NCI-H1694 treated with DMSO at 0.1 percent for 48 hours (cell line): Measurements from ENCODE around the gene TVP23A.
"Not testable (repeated sequence)": the region's sequence is repeated elsewhere in the genome, so short reads cannot be mapped to it uniquely, and the experiment has no call there.

Source experiments
- DNase-seq: peaks from one replicate; lab custom pipeline; 2025; lab: John Stamatoyannopoulos, UW

Gene TVP23A

GRCh38 chr16:10791048-10791447, 27.5 kb downstream of the TVP23A start:
- DNase-seq, result no peak

- DNase-seq, result not testable (repeated sequence)
These were observed 30.0 kb downstream of the TVP23A start for GRCh38 chr16:10788630-10789029.

GRCh38 chr16:10787304-10787703, 31.3 kb downstream of the TVP23A start:
- DNase-seq, result no peak

DNA sequence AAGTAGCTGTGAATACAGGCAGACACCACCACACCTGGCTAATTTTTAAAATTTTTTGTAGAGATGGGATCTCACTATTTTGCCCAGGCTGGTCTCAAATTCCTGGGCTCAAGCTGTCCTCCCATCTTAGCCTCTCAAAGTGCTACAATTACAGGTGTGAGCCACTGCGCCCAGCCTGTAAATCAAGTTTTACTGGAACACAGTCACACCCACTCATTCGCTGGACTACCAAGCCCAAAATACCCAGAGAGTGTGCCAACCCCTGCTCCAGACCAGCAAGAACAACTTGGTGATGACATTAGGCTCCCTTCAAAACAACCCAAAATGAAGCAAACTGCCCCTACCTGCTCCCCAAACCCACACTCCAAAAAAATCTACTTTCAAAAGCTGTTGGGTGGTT, 36.0 kb downstream of the TVP23A start:
- no peak for DNase-seq

GRCh38 chr16:10780628-10781027, 38.0 kb downstream of the TVP23A start:
- no peak for DNase-seq

- not testable (repeated sequence) for DNase-seq
These were observed 38.7 kb downstream of the TVP23A start for GRCh38 chr16:10779908-10780307.

DNA sequence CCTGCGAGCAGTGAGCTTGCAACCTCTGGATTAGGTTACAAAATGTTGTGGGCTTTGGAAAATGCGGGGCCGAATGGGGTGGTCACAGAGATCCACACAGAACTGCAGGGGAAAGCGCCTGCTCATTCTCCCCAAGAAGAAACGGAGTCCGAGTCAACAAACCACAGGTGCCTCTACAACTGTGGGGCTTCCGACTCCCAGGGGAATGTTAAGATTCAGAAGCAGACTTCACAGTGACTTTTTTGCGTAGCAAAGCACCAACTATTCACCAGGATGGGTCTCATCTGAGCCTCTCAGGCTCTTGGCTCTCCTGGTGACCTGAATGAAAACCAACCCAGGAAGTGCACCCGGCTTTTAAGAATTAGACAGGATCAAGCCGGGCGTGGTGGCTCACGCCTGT, 41.2 kb downstream of the TVP23A start:
- no peak for DNase-seq

DNA sequence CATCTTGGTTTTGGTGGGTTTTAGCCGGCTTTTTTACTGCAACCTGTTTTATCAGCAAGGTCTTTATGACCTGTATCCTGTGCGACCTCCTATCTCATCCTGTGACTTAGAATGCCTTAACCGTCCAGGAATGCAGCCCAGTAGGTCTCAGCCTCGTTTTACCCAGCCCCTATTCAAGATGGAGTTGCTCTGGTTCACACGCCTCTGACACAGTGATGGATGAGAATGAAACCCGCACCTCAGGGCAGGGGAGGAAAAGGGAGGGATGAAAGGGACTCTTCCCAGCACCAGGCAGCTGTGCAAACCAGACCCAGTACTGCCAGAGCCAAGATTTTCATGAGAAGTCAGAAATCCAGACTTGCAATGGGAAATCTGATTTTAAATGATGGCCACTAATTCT, 41.7 kb downstream of the TVP23A start:
- DNase-seq, result not testable (repeated sequence)

DNA sequence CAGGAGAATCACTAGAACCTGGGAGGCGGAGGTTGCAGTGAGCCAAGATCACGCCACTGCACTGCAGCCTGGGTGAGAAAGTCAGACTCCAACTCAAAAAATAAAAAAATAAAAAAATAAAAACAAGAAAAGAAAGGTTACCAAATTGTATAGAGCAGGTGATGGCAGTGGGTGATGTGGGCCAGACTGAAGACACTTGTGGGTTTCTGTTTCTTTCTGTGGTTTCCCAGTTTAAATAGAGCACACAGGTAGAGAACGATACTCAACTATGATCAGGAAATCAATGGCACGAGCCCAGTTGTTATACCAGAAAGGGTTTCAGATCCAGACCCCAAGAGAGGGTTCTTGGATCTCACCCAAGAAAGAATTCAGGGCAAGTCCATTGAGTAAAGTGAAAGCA, 42.3 kb downstream of the TVP23A start:
- DNase-seq, result no peak

DNA sequence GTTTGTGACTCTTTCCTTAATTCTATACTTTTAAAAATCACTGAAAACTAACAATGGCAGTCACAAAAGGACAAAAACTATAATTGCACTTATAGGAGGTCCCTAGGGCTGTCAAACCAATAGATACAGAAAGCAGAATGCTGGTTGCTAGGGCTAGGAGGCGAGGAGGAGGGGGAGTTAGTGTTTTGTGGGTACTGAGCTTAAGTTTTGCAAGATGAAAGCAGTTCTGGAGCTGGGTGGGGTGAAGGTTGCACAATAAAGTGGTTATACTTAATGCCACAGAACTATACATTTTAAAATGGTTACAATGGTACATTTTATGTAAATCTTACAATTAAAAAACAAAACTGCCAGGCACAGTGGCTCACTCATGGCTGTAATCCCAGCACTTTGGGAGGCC, 47.7 kb downstream of the TVP23A start:
- no peak for DNase-seq

DNA sequence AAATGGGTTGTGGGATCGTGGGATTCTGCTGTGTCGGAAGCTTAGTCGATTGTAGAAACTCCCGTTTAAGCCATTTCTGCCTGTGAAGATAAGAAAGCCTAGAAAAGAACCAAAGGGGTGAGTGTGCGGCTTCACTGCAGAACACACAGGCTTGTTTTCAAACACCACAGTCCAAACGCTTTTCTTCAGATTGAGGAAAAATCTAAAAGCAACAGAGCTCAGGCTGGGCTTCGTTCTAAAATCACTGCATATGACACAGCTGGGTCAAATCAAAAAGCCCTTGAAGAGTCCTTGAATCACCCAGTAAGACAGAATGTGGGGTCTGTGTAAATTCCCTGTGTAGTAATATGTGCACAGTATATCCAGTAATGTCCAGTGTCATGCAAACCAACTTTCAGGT, 49.2 kb downstream of the TVP23A start:
- no peak for DNase-seq

DNA sequence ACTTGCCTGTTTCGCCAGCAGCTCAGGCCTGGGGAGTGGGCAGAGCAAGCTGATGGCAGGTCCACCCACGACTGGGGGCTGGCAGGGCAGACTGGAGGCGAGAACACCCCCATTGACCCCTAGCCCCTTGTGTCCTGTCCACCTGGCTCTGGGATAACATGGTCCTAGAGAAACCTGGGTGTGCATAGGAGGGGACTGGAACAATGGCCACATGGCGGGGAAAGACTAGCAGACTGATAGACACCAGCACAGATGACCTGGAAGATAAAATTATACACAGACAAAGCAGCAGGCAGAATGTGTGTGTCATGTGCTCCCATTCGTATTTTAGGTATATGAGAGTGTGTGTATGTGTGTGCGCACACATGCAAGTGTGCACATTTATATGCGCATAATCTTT, 51.5 kb downstream of the TVP23A start:
- no peak for DNase-seq

DNA sequence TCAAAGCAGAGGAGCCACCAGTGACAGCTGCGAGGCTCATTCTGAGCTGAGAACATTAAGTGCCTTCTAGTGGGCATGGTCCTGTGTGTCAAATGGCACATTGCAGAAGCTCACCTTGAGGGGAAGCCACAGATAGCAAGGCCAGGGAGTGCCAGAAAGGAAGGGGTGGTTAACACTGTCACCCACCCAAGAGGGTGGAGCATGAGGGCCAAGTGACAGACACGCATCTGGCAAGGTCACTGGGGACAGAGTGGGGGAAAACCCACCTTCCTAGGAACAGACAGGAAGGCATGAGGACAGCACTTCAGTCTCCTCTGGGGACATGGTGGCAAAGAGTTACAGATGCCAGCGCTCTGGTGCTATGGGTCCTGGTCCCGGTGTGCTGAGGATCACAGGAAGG, 52.8 kb downstream of the TVP23A start:
- no peak for DNase-seq

GRCh38 chr16:10763456-10763855, 55.1 kb downstream of the TVP23A start:
- DNase-seq, result no peak

DNA sequence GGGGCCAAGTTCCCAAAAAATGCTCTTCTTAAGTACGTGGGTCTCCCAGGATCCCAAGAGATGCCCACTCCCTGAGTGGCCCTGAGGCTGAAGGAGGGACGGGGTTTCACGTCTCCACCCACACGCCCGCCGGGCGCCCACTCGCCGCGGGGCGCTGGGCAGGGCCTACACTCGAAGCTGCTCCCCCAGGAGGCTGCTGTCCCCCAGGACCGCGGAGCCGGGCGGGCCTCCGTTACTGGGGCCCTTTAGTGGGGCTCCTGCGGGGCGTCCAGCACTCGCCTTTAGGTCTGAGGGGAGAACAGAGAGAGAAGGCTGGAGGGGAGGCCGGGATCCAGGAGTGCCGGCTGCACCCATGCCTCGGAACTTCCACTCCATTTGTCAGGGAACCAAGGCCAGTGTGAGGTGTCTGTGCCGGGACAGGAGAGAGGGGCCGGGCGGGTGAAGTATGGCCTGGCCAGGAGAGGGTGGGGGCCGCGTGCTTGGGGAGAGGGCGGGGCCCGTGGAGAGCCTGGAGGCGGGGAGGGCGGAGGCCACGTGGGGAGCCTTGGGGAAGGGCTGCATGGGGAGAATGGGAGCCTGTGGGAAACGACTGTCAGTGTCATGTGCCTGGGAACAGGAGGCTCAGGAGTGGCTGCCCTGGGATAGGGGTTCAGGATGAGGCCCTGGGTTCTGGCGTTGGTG, 56.1 kb downstream of the TVP23A start:
- DNase-seq, result no peak

GRCh38 chr16:10761373-10761772, 57.2 kb downstream of the TVP23A start:
- DNase-seq, result no peak

DNA sequence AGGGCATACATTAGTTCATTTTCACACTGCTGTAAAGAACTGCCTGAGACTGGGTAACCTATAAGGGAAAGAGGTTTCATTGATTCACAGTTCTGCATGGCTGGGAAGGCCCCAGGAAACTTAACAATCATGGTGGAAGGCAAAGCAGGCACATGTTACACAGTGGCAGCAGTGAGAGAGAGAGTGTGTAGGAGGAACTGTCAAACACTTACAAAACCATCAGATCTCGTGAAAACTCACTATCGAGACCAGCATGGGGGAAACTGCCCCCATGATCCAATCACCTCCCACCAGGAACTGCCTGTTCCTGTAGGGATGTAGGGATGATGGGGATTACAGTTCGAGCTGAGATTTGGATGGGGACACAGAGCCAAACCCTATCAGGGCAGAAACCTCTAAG, 57.7 kb downstream of the TVP23A start:
- no peak for DNase-seq

DNA sequence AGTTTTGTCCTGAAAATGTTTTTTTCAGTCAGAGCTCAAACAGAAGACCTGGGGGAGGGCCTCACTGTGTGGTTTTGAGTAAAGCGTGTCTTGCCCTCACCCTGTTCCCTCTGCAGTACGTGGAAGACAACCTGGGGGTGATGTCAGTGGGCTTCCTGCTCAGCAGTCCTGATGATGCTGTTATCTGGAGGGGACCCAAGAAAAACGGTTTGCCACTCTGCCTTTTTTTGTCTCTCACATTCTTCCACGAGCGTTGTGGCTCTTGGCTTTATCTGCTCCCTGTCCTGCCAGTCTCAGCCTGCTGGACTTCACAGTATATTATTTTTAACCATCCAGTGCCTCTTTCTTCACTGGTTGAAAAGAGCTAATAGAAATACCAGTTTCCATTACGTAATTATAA, 62.0 kb downstream of the TVP23A start:
- no peak for DNase-seq

GRCh38 chr16:10754941-10755340, 63.7 kb downstream of the TVP23A start:
- no peak for DNase-seq

DNA sequence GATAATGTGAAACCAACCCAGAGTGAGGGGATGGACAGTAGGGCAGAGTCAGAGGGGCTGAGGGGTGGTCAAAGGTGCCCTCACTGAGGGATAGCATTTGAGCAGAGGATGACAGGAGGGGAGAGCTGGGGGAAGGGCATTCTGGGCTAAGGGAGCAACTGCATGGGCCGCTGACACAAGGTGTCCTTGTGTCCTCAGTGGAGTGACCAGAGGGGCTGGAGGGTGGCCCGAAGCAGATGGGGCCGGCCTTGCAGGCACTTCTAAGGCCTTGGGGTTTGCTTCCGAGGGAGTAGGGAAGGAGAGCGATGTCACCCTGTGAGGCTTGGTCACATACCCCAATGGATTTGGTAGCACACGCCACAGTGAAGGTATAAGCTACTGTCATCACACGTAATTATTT, 64.9 kb downstream of the TVP23A start:
- no peak for DNase-seq

DNA sequence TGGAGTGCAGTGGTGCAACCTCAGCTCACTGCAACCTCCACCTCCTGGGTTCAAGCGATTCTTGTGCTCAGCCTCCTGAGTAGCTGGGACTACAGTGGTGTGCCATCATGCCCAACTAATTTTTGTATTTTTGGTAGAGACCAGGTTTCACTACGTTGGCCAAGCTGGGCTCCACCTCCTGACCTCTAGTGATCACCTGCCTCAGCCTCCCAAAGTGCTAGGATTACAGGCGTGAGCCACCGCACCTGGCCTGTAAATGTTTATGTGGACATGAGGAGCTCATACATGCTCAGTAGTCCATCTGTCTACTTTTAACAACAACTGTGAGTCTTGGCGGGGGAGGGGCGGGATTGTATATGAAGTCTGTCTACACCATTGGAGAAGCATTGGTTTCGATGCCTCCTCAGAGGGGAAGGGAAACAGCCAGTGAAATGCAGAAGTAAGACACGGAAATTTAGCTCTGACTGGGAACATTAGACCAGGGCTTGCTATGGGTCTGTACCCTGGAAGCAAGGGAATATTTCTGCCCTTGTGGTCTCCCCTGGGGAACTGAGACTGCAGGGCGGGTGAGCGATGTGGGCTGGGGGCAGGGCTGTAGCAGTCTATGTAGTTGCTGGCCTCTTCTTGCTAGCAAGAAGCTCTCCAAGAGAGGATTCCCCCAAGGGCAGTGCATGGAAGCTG, 65.6 kb downstream of the TVP23A start:
- no peak for DNase-seq

GRCh38 chr16:10751291-10751697, 67.3 kb downstream of the TVP23A start:
- no peak for DNase-seq

- DNase-seq, result no peak
These were observed 67.8 kb downstream of the TVP23A start for GRCh38 chr16:10750793-10751192.

DNA sequence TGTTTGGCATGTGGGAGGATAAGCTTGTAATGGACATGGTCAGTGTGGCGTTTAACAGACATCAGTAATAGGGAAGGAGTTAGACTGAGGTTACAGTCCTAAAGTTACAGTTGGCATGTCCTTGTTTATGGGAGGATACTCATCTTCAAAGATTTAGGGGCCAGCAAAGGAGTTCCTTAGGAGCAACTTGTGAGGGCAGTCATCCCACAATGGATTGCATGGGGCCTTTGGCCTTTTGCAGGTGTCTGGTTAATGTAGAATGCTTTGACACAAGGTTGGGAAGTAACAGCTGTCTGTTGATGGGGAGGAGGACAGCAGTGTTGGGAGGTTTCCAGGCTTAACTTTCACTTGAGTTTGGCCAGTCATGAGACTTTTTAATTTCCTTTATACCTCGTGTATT, 72.8 kb downstream of the TVP23A start:
- no peak for DNase-seq
